ENCODE data around the gene LRMDA. TPM values are rescaled to one million over a fixed set of nuclear protein-coding genes. Genes with fewer than 3 reads are reported as not detected.

LRMDA gene
- total RNA-seq, 5 donors from 2014 or later (not counting 1 experiment from before 2014, with no cell fraction given): 0.30 to 1.2 TPM; not detected in 3

DNA sequence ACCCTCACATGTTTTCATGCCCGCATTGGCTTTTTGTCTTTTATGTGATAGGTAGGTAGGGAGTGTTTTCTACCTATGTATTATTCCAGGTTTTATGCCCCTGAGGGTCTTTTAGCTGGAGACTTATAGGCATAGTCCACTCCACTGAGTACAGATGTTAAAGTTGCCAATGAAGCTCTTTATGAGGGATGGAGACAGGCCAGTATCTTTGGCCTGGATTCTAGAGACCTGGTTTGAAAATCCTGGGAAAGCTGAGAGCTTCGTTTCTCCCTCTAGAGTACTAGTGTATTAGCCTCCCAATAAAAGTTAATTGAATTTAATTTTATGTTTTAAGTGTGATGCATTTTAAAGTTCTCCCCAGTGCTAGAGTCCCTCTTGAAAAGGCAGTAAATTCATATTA lies 854.1 kb downstream of the LRMDA start:
- WGBS (ENCODE audit: insufficient coverage): no CpG with 5 or more reads among the region's 2 CpGs
- ATAC-seq (replicated peaks in 1 of 4) (no peak), DNase-seq (no peak)
- no peak overlapping the region for H3K27ac Mint-ChIP-seq
- H3K27ac ChIP-seq (ENCODE audit: low read length): no peak overlapping the region
- H3K36me3 ChIP-seq (ENCODE audit: control insufficient read depth in 2 of 2, extremely low read depth in 1 of 2, insufficient read depth in 1 of 2, low read length in 1 of 2): no peaks in the 10 kb centered on the region
- ChIA-PET POLR2A (no interaction called here), CTCF (no interaction called here)
- H3K4me1 Mint-ChIP-seq: no peaks in the 10 kb centered on the region
- no peaks in the 10 kb centered on the region for H3K36me3 Mint-ChIP-seq
- no peak overlapping the region for H3K4me3 Mint-ChIP-seq
- H3K27me3 ChIP-seq (replicated peaks in 1 of 2; ENCODE audit: control insufficient read depth in 2 of 2, extremely low read depth in 1 of 2, insufficient read depth in 2 of 2, low read length in 1 of 2): no peaks in the 10 kb centered on the region
- peaks cover 0 to 8% of the 10 kb centered on the region in 2 donors for H3K27me3 Mint-ChIP-seq
- H3K4me1 ChIP-seq (ENCODE audit: control insufficient read depth in 1 of 2, extremely low read depth in 1 of 2, insufficient read depth in 2 of 2, low read length in 2 of 2): no peaks in the 10 kb centered on the region
- H3K4me3 ChIP-seq (ENCODE audit: control insufficient read depth in 1 of 2, extremely low read depth in 1 of 2, low read length in 1 of 2): no peak overlapping the region
- no peaks in the 10 kb centered on the region for H3K9me3 ChIP-seq
- peaks cover 0 to 18% (median 8%) of the 10 kb centered on the region in 3 donors for H3K9me3 Mint-ChIP-seq

GRCh38 chr10:76286536-76286935 lies 855.1 kb downstream of the LRMDA start:
- POLR2A ChIA-PET: interaction anchor here in 1 of 2 donors (0.6 kb wide), 1 partner anchor 15 kb away, joined by 3 read pairs; no protein-coding TSS in a partner anchor
- no peaks in the 10 kb centered on the region for H3K36me3 Mint-ChIP-seq

GRCh38 chr10:76287856-76288255 lies 856.4 kb downstream of the LRMDA start:
- Histone ChIP-seq H3K4me3 (ENCODE audit: control insufficient read depth in 1 of 2, extremely low read depth in 1 of 2, low read length in 1 of 2) (no peak overlapping the region), H3K36me3 (ENCODE audit: control insufficient read depth in 2 of 2, extremely low read depth in 1 of 2, insufficient read depth in 1 of 2, low read length in 1 of 2) (no peaks in the 10 kb centered on the region), H3K27me3 (replicated peaks in 1 of 2; ENCODE audit: control insufficient read depth in 2 of 2, extremely low read depth in 1 of 2, insufficient read depth in 2 of 2, low read length in 1 of 2) (no peaks in the 10 kb centered on the region), H3K4me1 (ENCODE audit: control insufficient read depth in 1 of 2, extremely low read depth in 1 of 2, insufficient read depth in 2 of 2, low read length in 2 of 2) (no peaks in the 10 kb centered on the region), H3K9me3 (no peaks in the 10 kb centered on the region), H3K27ac (ENCODE audit: low read length) (no peak overlapping the region)
- ATAC-seq (replicated peaks in 1 of 4) (no peak), DNase-seq (no peak)
- Mint-ChIP-seq H3K4me1 (no peaks in the 10 kb centered on the region), H3K9me3 (peaks cover 0 to 14% (median 5%) of the 10 kb centered on the region in 3 donors), H3K27me3 (peaks cover 0 to 8% of the 10 kb centered on the region in 2 donors), H3K36me3 (no peaks in the 10 kb centered on the region), H3K4me3 (no peak overlapping the region), H3K27ac (no peak overlapping the region)
- WGBS (ENCODE audit: insufficient coverage): no CpG with 5 or more reads among the region's 3 CpGs
- ChIA-PET CTCF (no interaction called here), POLR2A (no interaction called here)

More at GRCh38 chr10:76286536-76286935, 855.1 kb downstream of the LRMDA start:
- H3K27ac Mint-ChIP-seq: no peak overlapping the region
- Histone ChIP-seq H3K36me3 (ENCODE audit: control insufficient read depth in 2 of 2, extremely low read depth in 1 of 2, insufficient read depth in 1 of 2, low read length in 1 of 2) (no peaks in the 10 kb centered on the region), H3K9me3 (no peaks in the 10 kb centered on the region), H3K27ac (ENCODE audit: low read length) (no peak overlapping the region), H3K27me3 (replicated peaks in 1 of 2; ENCODE audit: control insufficient read depth in 2 of 2, extremely low read depth in 1 of 2, insufficient read depth in 2 of 2, low read length in 1 of 2) (no peaks in the 10 kb centered on the region), H3K4me1 (ENCODE audit: control insufficient read depth in 1 of 2, extremely low read depth in 1 of 2, insufficient read depth in 2 of 2, low read length in 2 of 2) (no peaks in the 10 kb centered on the region), H3K4me3 (ENCODE audit: control insufficient read depth in 1 of 2, extremely low read depth in 1 of 2, low read length in 1 of 2) (no peak overlapping the region)
- peaks cover 0 to 8% of the 10 kb centered on the region in 2 donors for H3K27me3 Mint-ChIP-seq
- ATAC-seq (replicated peaks in 1 of 4) (no peak), DNase-seq (no peak)
- H3K9me3 Mint-ChIP-seq: peaks cover 0 to 18% (median 8%) of the 10 kb centered on the region in 3 donors
- H3K4me1 Mint-ChIP-seq: no peaks in the 10 kb centered on the region
- CTCF ChIA-PET: no interaction called here
- no peak overlapping the region for H3K4me3 Mint-ChIP-seq
- no CpG with 5 or more reads among the region's 1 CpG for WGBS (ENCODE audit: insufficient coverage)

- DNase-seq: no peak
- ATAC-seq (replicated peaks in 1 of 4): no peak
- H3K4me3 ChIP-seq (ENCODE audit: control insufficient read depth in 1 of 2, extremely low read depth in 1 of 2, low read length in 1 of 2): no peak overlapping the region
- CTCF ChIA-PET: no interaction called here
- Mint-ChIP-seq H3K27ac (no peak overlapping the region), H3K9me3 (no peaks in the 10 kb centered on the region), H3K36me3 (no peaks in the 10 kb centered on the region), H3K27me3 (no peaks in the 10 kb centered on the region), H3K4me3 (no peak overlapping the region), H3K4me1 (no peaks in the 10 kb centered on the region)
- POLR2A ChIA-PET: interaction anchor here in 1 of 2 donors (0.6 kb wide), 1 partner anchor 33 kb away, joined by 3 read pairs; no protein-coding TSS in a partner anchor
- no peaks in the 10 kb centered on the region for H3K27me3 ChIP-seq (replicated peaks in 1 of 2; ENCODE audit: control insufficient read depth in 2 of 2, extremely low read depth in 1 of 2, insufficient read depth in 2 of 2, low read length in 1 of 2)
- no peaks in the 10 kb centered on the region for H3K4me1 ChIP-seq (ENCODE audit: control insufficient read depth in 1 of 2, extremely low read depth in 1 of 2, insufficient read depth in 2 of 2, low read length in 2 of 2)
- H3K36me3 ChIP-seq (ENCODE audit: control insufficient read depth in 2 of 2, extremely low read depth in 1 of 2, insufficient read depth in 1 of 2, low read length in 1 of 2): no peaks in the 10 kb centered on the region
- H3K9me3 ChIP-seq: no peaks in the 10 kb centered on the region
- no peak overlapping the region for H3K27ac ChIP-seq (ENCODE audit: low read length)
Measured at GRCh38 chr10:76291175-76291574, 859.8 kb downstream of the LRMDA start.

- no peaks in the 10 kb centered on the region for H3K36me3 Mint-ChIP-seq
Measured at GRCh38 chr10:76291885-76292284, 860.5 kb downstream of the LRMDA start.

DNA sequence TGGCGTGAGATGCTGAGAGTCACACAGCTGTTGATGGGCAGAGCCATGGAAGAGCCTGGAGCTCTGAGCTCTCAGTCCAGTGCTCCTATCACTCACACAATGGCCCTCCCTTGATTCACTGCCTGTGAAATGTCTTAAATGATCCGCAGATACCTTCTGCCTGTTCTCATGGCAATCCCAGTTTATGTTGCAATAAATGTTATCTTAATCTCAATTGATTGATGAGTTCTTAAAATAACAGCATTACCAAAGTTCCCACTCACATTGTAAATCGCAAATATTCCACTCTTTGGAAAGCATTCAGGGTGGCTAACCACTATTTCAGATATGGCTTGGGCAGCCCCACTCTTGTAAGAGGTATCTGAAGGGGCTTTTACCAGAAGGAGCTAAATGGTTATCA lies 865.5 kb downstream of the LRMDA start:
- WGBS (ENCODE audit: insufficient coverage): 80% methylated on average over 1 of the region's 3 CpGs
- POLR2A ChIA-PET: no interaction called here
- Histone ChIP-seq H3K9me3 (no peaks in the 10 kb centered on the region), H3K36me3 (ENCODE audit: control insufficient read depth in 2 of 2, extremely low read depth in 1 of 2, insufficient read depth in 1 of 2, low read length in 1 of 2) (no peaks in the 10 kb centered on the region), H3K27me3 (replicated peaks in 1 of 2; ENCODE audit: control insufficient read depth in 2 of 2, extremely low read depth in 1 of 2, insufficient read depth in 2 of 2, low read length in 1 of 2) (no peaks in the 10 kb centered on the region), H3K27ac (ENCODE audit: low read length) (no peak overlapping the region), H3K4me1 (ENCODE audit: control insufficient read depth in 1 of 2, extremely low read depth in 1 of 2, insufficient read depth in 2 of 2, low read length in 2 of 2) (no peaks in the 10 kb centered on the region), H3K4me3 (ENCODE audit: control insufficient read depth in 1 of 2, extremely low read depth in 1 of 2, low read length in 1 of 2) (no peak overlapping the region)
- Mint-ChIP-seq H3K4me3 (no peak overlapping the region), H3K36me3 (no peaks in the 10 kb centered on the region), H3K4me1 (peaks cover 0 to 4% (median 0%) of the 10 kb centered on the region in 3 donors), H3K27me3 (no peaks in the 10 kb centered on the region), H3K9me3 (peaks cover 0 to 5% (median 0%) of the 10 kb centered on the region in 3 donors), H3K27ac (no peak overlapping the region)
- ATAC-seq (replicated peaks in 1 of 4) (no peak), DNase-seq (no peak)
- CTCF ChIA-PET: no interaction called here

More at GRCh38 chr10:76291885-76292284, 860.5 kb downstream of the LRMDA start:
- Histone ChIP-seq H3K9me3 (no peaks in the 10 kb centered on the region), H3K27me3 (replicated peaks in 1 of 2; ENCODE audit: control insufficient read depth in 2 of 2, extremely low read depth in 1 of 2, insufficient read depth in 2 of 2, low read length in 1 of 2) (no peaks in the 10 kb centered on the region), H3K27ac (ENCODE audit: low read length) (no peak overlapping the region), H3K36me3 (ENCODE audit: control insufficient read depth in 2 of 2, extremely low read depth in 1 of 2, insufficient read depth in 1 of 2, low read length in 1 of 2) (no peaks in the 10 kb centered on the region), H3K4me1 (ENCODE audit: control insufficient read depth in 1 of 2, extremely low read depth in 1 of 2, insufficient read depth in 2 of 2, low read length in 2 of 2) (no peaks in the 10 kb centered on the region), H3K4me3 (ENCODE audit: control insufficient read depth in 1 of 2, extremely low read depth in 1 of 2, low read length in 1 of 2) (no peak overlapping the region)
- DNase-seq (no peak), ATAC-seq (replicated peaks in 1 of 4) (no peak)
- Mint-ChIP-seq H3K9me3 (no peaks in the 10 kb centered on the region), H3K27ac (no peak overlapping the region), H3K4me3 (no peak overlapping the region), H3K4me1 (no peaks in the 10 kb centered on the region), H3K27me3 (no peaks in the 10 kb centered on the region)
- ChIA-PET CTCF (no interaction called here), POLR2A (interaction anchor here in 1 of 2 donors (0.6 kb wide), 1 partner anchor 32 kb away, joined by 3 read pairs; no protein-coding TSS in a partner anchor)
- no CpG with 5 or more reads among the region's 4 CpGs for WGBS (ENCODE audit: insufficient coverage)

DNA sequence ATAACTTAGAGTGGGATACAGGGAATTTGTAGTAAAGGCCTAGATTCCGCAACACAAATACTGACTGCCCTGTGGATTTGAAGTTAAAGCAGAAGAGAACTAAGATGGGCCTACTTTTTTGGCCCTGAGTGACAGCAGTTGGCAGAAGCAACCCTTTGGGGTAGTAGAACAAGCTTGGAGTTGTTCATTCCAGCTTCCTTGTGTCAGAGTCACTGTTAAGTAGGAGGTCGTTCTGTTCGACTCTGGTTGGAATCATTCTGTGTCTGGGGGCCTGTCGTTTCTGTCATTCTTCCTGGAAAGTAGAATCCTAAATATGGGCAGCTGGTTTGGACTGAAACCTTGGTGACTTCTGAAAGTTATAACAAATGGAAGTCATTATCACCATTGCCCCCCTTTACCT lies 865.9 kb downstream of the LRMDA start:
- no peak overlapping the region for H3K4me3 Mint-ChIP-seq
- DNase-seq (no peak), ATAC-seq (replicated peaks in 1 of 4) (no peak)
- ChIA-PET CTCF (no interaction called here), POLR2A (no interaction called here)
- Histone ChIP-seq H3K9me3 (no peaks in the 10 kb centered on the region), H3K36me3 (ENCODE audit: control insufficient read depth in 2 of 2, extremely low read depth in 1 of 2, insufficient read depth in 1 of 2, low read length in 1 of 2) (no peaks in the 10 kb centered on the region), H3K4me1 (ENCODE audit: control insufficient read depth in 1 of 2, extremely low read depth in 1 of 2, insufficient read depth in 2 of 2, low read length in 2 of 2) (peaks cover 0 to 2% of the 10 kb centered on the region in 2 experiments), H3K27me3 (replicated peaks in 1 of 2; ENCODE audit: control insufficient read depth in 2 of 2, extremely low read depth in 1 of 2, insufficient read depth in 2 of 2, low read length in 1 of 2) (no peaks in the 10 kb centered on the region), H3K27ac (ENCODE audit: low read length) (no peak overlapping the region), H3K4me3 (ENCODE audit: control insufficient read depth in 1 of 2, extremely low read depth in 1 of 2, low read length in 1 of 2) (no peak overlapping the region)
- no peak overlapping the region for H3K27ac Mint-ChIP-seq
- WGBS (ENCODE audit: insufficient coverage): 100% methylated on average over 1 of the region's 4 CpGs
- H3K9me3 Mint-ChIP-seq: peaks cover 0 to 5% (median 0%) of the 10 kb centered on the region in 3 donors
- H3K4me1 Mint-ChIP-seq: peaks cover 0 to 8% (median 0%) of the 10 kb centered on the region in 3 donors
- no peaks in the 10 kb centered on the region for H3K36me3 Mint-ChIP-seq
- no peaks in the 10 kb centered on the region for H3K27me3 Mint-ChIP-seq

Measured in T-cell (primary cell).